ENCODE data around the gene FAM181A.

FAM181A gene

DNA sequence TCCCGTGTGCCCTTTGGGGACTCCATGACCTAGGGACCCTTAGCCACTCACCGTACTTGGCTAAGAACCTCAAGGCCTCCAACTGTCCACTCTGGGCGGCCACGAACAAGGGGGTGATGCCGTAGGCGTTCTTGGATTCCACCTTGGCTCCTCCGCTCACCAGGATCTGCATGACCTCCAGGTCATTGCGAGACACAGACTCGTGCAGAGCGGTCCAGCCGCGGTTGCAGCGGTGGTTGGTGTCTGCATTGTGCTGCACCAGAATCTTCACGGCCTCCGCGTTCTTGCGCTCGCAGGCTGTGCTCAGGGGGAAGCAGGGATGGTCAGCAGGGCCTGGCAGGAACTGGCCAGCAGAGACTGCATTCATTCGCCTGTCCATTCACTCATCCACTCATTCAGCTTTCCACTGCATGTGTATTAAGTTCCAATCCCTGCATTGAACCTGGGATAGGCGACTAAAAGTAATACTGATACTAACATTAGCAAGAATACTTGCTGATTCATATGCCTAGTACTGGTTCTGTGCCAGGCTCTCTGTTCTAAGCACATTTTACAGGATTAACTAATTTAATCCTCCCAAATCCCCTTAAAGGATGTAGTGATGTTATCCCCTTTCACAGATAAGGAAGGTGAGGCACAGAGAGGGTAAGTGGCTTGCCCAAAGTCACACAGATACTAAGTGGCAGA lies 23.9 kb downstream of the FAM181A start:
- DNase-seq (ENCODE audit: low read depth in 3 of 3), result no peak

DNA sequence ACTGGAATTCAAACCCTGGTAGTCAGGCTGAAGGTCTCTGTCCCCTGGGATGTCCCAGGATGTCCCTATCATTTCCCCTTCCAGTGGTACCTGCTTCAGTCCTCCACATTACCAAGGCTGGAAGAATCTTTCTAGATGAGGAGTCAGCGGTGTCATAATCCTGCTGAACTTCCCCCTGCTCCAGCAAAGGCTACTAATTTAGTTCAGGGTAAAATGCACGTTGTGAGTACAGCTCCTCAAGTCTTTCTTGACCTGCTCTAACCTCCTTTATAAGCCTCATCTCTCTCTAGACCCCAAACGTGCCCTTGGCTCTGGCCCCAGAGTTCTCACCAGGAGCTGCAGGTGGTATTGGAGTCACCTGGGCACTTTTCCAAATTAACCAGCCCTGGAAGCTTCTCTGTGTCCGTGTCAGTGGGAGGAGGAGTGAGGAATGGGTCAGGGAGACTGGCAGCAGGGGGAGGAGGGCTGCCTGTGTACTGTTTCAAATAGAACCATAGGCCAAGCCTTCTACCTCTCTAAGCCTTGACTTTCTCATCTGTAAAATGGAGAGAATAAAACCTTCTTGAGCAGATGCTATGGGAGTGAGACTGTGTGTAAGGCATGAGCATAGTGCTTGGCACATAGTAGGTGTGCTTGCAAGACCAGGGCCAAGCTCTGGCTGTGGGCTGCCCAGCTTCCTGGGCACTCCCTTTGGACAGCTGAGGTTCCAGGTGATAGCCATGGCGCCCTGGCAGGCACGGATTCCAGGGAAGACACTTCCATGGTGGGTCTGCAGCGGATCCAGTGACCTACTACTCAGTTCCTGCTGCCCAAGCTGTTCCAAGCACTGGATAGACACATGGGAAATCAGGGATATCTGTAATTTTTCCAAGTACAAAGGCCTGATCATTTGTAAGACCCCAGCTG lies 24.7 kb downstream of the FAM181A start:
- DNase-seq (ENCODE audit: low read depth in 3 of 3), result no peak

DNA sequence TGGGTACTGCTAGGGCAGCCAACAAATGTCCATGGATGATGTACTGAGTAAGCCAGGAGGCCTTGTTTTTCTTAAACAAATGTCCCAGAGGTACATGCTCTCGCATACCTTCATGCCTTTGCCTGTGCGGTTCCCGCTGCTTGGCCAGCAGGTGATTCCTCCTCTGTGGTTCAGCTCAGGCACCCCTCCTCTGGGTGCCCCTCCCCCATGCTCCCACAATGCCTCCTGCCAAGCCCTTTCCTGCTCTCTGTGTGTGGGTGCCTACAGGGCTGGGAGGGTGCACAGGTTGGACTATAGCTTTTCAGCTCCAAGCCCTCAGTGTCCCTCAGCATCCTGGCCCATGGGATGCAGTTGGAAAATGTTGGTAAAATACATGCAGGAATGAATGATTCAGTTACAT lies 25.7 kb downstream of the FAM181A start:
- DNase-seq (ENCODE audit: low read depth in 3 of 3), result no peak

DNA sequence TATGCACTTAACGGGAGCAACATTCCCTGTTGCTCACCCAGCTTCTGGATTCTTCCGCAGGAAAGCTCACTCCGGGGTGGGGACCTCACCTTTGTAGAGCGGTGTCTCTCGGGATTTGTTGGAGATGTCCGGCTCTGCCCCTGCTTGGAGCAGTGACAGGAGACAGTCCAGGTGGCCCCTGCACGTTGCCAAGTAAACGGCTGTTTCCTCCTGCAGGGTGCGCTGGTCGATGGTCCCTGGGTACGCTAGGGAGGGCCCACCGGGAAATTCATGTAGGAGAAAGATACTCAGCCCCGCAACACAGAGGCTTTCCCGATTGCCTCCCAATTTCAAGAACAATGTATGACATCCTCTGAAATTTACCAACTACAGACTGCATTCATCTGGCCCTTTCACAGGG lies 26.1 kb downstream of the FAM181A start:
- no peak for DNase-seq (ENCODE audit: low read depth in 3 of 3)

DNA sequence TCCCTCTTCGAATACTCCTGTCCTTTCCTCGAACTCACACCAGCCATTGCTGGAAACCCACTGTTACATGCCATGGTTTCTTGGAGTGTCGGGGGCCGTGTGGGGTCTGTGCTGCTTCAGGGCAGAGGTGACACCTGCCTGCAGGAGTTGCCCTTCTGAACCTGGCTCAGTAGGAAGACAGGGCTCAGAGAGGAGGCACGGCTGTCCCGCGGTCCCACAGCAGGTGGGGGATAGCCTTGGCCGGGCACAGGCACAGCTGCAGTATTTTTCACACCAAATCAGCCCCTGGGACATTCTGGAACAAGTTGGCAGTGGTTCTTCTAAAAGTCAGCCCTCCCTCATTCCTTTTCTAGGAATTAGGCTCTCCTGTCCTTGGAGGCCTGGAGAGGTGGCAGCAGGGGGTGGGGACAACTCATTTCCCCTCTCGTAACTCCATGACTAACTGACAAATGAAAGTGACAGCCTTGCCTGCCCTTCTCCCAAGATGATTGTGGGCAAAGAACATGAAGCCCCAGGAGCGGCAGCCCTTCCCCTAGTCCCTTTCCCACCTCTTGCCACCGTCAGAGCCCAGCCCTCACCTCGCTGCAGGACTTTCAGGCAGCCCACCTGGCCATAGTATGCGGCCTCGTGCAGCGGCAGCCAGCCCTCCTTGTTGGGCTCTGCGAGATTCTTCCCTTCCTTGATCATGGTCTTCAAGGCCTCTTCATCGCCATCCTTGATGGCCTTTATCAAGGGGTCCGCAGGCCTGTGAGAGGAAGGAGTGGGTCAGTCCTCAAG lies 26.8 kb downstream of the FAM181A start:
- no peak for DNase-seq (ENCODE audit: low read depth in 3 of 3)

DNA sequence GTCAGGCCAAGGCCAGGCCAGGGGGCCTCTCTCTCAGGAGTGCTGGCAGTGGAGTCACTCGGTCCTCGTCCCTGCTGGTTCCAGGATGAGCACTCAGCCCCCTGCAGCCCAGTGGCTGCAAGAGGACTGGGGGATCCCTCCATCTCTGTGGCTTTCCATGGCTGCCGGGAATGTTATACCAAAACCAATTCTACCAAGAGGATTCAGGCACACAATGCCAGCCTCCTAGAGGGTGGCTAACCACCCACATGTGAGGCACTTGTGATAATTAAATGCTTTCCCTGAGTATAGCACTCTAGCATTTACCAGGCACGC lies 27.3 kb downstream of the FAM181A start:
- DNase-seq (ENCODE audit: low read depth in 3 of 3), result no peak

DNA sequence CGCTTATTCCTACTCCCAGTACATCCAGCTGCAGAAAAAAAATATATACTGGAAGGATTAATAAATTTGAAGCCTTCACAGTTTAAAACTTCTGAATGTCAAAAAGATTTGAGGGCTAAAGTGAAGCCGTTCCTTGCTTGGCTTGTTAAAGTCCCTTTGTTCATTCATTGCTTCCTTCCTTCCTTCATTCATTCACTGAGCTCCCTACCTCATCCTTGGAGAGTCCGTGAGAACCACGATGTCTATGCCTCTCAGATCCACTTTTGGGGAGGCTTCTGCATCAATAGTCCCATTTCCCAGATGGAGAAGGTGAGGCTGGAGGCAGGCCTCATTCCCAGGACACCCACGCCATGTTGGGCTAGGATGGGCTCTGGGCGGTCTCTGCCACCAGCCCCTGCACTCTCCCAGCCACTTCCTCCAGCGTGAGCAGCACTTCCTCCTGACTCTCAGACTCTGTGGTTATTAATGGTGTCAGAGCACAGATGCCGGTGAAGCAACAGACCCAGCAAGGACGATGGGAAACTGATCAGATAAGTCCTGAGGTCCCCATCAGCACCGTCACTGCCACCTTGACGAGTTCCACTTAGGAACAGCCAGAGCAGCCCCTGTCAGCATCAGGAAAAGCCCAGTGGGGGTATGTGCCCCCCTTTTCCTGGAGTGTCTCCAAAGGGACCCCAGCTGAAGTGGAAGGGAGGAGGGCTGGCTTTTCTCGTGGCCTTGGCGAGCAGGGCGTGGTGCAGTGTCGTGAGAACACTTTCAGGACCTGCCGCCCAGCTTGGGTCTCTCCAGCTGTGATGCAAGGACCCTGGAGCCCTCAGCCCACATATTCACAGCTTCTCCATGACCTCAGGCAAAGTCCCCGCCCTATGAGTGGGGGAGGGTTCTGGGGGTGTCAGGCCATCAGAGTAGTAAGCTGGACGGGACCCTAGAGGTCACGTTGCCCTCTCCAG lies 28.0 kb downstream of the FAM181A start:
- DNase-seq (ENCODE audit: low read depth in 3 of 3), result no peak

DNA sequence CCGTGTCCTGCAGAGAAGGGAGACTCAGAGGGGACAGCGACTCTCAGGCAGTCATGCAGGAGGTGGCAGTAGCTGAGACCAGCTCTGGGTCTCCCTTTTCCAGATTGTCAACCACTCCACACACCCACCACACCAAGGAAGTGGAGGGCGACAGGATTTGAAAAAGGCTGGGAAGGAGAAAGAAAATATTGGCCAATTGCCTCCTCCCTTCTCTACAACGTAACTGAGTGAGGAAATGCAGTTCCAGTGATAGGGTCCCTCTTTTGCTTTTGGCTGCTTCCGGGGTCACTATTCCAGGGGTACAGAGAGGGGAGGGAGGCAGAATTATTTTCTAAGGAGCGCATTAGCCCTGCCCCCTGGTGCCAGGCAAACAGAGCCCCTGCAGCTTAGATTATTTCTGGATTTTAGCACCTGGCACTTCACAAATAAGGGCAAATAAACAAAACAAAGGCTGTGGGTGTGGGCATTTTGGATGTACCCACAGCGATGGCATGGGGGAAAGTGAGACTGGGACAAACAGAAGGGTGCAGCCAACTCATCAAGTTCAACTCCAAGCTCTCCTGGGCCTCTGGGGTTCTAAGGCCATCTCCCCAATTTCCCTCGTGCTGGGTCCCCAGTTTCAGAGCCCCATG lies 28.8 kb downstream of the FAM181A start:
- no peak for DNase-seq (ENCODE audit: low read depth in 3 of 3)

DNA sequence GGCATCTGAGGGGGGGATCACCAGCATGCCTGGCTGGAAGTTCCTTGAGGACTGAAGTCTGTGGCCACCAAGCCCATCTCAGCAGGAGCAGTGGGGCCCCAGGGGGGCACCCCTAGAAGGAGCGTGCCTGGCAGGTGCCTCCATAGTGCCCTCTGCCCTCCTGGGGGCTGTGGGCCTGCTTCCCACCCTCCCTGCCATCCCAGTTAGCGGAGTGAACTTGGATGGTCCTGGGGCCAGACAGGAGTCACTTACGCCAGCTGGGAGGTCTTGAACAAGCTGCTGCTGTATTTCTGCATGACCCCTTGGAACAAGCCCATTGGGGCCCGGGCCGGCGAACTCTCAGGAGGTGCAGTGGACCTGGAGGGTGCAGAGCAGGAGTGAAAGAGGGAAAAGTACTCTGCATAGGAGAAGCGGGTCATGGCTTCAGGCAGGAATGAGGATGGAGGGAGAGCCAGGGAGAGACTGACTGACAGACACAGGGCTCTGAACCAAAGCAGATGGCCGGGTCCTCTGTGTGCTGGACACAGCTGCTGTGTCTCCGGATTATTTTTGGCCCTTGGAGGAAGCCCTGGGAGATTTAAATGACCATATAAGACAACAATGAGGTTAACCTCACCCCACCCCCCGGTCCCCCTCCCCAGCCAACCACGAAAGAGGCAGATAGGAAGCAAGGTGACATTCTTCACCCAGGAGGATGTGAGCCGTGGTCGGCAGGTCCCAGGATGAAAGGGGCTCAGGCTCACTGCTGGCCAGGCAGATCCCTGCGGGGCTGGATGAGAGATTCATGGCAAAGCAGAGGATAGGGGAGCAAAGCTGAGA lies 29.6 kb downstream of the FAM181A start:
- DNase-seq (ENCODE audit: low read depth in 3 of 3), result no peak

DNA sequence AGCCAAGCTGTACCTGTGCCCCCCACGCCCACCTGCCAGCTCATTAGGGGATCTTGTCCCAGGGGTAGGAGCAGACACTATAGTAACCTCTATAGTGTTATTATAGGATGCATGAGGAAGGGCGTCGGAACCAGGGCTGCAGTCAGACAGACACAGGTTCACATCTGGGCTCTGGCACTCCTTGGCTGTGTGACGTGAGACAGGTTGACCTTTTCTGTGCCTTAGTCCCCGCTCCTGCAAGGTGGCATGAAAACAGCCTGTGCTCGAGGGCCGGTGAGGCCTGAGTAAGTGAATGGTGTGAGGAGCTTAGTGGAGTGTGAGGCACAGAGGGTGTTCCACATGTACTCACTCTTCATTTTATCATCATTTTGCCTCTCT lies 30.2 kb downstream of the FAM181A start:
- DNase-seq (ENCODE audit: low read depth in 3 of 3), result no peak

DNA sequence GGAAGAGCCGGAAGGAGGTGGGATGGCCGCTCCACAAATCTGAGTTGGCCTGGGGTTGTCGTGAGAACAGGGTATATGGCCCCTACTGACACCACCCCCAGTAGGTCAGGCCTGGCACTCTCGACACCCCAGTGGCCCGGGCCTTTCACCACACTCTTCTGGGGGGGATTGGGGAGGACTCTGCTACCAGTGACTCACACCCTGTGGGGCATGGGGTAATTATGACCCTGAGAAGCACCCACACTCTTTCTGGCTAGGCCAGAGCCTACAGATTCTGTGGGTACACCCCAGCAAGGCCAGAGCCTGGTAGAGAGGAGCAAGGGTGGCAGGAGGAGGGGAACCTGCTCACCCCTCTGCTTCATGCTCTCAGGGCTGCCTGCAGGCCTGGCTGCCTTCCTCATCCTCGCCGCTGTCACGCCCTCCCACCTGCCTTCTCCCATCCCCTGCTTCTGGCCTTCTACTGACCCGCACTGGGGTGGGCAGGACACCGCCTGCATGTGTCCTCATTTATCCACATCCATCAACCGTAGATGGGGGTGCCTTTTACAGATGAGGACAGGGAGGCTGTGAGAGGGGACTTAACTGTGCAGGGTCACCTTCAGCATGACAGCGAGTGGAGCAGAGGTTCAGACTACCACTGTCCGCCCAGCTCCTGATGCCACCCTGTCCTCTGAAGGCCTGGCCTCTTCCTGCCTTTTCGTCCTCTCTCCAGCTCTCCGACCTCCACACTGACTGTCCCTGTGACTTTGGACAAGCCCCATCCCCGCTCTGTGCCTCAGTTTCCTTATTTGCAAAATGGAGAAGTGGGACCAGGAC lies 30.8 kb downstream of the FAM181A start:
- no peak for DNase-seq (ENCODE audit: low read depth in 3 of 3)

DNA sequence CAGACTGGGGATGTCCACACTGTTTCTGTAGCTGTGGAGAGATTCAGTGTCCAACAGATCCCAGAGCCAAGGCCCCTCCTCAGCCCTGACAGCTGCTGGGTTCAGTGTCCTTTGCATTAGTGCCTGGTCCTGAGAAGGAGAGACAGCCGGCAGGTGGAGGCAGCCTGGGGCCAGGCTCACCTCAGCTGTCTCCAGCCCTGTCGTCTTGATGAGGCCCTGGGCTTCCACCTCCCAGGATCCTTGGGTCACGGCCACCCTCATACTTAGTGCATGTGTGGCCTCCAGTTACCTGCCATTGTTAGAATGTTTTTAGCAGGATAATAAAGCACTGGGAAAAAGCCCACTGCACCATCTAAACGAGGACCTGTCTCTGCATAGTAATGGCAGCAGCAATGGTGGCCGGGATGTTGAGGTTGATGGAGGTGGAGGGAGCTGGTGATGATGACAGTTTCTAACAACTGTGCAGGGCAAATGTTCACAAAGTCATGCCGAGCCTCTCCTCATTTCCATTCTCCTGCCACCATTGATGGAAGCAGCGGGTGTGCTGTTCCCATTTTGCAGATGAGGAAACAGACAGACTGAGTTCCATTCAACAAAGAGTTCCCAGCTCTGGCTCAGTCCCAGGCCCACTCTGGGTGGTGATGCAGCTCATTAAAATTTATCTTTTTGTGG lies 31.6 kb downstream of the FAM181A start:
- no peak for DNase-seq (ENCODE audit: low read depth in 3 of 3)

DNA sequence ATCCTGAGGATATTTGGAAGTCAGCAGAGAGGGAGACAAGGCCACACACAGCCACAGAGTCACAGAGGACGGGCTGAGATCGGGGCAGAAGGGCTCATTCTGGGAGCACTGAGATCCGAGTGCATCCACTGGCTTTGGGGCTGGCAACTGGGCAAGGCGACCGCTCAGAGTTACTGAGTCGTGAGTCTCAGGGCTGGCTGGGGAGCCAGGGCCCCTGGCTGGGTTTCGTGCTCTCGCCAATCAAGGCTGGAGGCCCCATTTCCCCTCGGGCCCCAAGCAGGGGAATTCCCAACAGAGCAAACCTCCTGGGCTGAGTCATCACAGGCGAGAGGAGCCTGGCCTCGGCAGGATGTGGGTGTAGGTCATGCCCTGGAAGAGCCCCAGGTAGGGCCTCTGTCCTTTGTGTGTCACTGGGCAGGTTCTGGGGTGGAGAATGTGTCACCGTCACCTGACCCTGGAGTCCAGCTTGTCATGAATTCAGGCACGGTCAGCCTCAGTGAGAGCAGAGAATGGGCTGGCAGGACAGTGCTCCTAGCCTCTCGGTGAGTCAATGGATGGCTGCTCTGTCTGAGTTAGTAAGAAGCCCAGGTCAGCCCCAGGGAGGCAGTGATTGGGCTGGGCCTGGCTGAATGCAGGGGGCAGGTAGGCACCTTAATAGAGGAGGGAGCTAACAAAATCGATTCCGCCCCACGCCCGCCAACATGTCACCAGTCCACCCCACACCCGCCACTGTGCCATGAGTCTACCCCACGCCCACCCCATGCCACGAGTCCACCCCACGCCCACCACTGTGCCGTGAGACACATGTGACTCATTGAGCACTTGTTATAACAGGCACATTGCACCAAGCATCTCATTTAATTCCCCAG lies 32.3 kb downstream of the FAM181A start:
- peak; percentile 90 to 97 (median 94) for DNase-seq (ENCODE audit: low read depth in 3 of 3)

DNA sequence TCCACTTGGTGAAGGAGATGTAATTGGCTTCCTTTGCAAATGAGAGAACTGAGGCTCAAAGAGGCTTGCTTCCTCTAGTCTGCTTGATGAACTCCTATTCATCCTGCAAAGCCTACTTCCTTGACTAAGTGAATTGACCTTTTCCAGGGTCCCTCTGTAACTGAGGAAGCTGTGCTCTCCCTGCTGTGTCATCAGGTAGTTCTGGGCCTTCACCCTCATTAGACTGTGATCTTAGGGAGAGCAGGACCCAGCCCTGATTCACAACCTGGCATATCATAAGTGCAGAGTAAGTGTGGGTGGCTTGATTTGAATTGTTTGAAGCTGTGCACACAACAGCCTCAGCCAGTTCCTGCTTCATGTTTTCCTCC lies 32.9 kb downstream of the FAM181A start:
- DNase-seq (ENCODE audit: low read depth in 3 of 3), result no peak

DNA sequence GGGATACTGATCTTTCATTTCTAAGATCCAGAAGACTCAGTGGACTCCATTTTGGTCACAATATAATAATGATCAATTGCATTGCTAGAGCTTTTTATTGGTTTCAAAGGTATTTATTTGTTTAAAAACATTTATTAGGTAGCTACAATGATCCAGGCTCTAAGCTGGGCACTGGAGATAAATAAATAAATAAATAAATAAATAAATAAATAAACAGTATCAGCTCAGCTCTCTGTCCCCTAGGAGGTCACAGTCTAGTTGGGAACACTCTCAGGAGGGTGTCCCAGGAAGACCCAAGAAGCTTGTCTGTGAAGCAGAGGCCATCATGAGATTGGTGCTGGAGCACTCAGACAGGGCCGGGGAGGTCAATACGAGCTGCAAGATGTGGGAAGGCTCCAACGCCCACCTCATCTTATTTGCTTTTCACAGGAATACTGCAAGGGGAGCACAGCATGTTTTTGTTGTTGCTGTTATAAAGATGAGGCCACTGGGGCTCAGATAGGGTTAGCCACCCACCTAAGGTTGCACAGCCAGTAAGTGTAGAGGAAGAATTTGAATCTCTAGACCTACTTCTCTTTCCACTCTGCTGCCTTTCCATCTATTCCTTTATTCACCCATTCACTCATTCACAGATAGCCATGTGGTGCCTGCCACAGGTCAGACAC lies 33.8 kb downstream of the FAM181A start:
- no peak for DNase-seq (ENCODE audit: low read depth in 3 of 3)

DNA sequence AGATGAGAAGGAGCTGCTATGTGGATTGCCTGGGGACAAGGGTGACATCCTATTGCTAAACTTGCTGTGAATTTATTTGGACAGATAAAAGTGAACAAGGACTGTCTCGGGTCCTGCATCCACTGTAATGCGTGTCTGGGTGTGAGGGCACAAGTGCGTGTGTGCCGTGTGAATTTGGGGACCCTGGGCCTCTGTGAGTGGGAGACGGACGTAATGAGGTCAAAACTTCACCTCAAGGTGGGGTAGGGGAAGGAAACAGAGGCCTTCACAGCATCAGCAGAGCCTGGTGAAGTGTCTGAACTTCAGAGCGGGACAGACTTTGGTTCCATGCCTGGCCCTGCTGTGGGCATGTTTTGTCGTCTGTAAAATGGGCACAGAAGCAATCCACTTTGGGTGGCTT lies 34.5 kb downstream of the FAM181A start:
- DNase-seq (ENCODE audit: low read depth in 3 of 3), result no peak
